HG02763 (cell line): ENCODE measurements around the gene PLXNA3.
A peak's percentile ranks its signal among the peaks of the same experiment; 100 is the strongest.
"Not testable (repeated sequence)": the region's sequence is repeated elsewhere in the genome, so short reads cannot be mapped to it uniquely, and the experiment has no call there.

ENCODE experiments used
- ATAC-seq: cut with Tn5 transposase; IDR thresholded peaks from one replicate; pipeline ENCODE4 v1.9.1; 2021; ENCODE audit warnings: mild to moderate bottlenecking, moderate library complexity; ENCODE audit not compliant: unreplicated experiment

Gene PLXNA3

DNA sequence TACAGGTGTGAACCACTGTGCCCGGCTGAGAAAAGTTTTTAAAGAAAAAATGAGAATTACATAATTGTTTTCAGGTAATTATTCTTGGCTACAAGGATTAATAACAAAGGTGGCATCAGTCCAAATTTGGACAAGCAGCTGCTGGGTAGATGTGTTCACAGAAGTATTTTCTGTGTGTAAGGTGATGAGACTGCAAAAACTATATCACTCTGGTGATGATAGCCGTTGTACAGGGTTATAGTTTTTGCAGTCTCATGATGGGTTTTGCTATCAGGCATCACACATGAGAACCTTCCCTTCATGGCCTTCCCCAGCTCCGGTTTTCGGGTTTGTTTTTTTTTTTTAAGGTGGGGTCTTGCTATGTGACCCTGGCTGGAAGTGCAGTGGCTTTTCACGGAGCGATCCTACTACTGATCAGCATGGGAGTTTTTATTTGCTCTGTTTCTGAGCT is 37.4 kb downstream of the PLXNA3 start:
- no peak for ATAC-seq

DNA sequence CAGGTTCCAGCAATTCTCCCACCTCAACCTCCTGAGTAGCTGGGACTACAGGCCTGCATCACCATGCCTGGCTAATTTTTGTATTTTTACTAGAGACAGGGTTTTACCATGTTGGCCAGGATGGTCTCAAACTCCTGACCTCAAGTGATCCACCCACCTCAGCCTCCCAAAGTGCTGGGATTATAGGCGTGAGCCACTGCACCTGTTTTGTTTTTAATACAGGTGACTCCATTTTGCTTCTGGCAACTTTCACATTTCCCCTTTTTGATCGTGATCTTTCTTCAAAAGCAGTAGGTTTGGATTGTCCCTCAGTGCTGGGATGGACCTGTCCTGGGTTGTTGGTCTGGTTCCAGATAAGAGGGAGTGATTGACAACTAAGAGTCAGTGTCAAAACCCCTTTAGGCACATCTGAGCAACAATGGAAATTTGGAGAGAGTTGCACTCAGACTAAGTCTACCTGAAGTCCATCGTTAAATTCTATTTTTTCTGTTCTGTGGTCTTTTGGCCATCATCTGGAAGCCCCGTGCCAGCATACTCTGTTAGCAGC is 38.6 kb downstream of the PLXNA3 start:
- not testable (repeated sequence) for ATAC-seq

DNA sequence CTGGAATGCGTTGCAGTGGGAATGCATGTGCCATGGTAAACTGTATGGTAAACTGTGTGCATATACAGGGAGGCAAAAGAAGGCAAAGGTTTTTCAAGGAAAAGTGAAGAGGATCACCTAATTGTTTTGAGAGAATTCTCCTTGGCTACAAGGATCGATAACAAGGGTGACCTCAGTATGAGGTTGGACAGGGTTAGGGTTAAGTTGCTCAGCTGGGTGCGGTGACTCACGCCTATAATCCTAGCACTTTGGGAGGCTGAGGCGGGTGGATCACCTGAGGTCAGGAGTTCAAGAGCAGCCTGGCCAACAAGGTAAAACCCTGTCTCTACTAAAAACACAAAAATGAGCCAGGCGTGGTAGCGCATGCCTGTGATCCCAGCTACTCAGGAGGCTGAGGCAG is 43.3 kb downstream of the PLXNA3 start:
- ATAC-seq, result not testable (repeated sequence)

DNA sequence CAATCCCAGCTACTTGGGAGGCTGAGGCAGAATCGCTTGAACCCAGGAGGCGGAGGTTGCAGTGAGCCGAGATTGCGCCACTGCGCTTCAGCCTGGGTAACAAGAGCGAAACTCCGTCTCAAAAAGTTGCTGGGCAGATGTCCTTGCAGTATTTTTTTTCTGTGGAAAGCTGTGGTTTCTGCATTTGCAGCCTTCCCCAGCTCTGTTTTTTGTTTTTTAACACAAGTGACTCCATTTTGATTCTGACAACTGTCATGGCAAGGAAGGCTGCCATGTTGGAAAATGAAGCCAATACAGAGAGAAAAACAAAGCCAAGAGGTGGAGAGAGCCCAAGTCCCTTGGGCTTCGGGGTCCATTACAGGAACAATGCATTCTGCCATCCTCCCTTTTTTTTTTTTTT is 44.0 kb downstream of the PLXNA3 start:
- no peak for ATAC-seq

DNA sequence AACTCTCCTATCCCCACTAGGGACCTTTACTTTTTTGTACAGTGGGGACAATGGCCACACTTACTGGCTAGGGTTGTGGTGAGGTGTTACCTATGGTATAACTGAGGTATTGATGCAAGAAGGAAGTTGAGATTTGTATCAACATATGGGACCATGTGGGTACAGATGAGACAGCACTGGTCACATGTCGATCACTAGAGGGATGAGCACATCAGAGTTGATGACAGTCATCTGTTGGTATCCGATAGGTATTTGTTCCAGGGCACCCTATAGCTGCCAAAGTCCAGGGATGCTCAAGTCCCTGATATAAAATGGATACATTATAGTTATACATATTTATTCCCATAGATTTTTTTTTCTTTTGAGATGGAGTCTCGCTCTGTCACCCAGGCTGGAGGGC is 44.9 kb downstream of the PLXNA3 start:
- no peak for ATAC-seq

DNA sequence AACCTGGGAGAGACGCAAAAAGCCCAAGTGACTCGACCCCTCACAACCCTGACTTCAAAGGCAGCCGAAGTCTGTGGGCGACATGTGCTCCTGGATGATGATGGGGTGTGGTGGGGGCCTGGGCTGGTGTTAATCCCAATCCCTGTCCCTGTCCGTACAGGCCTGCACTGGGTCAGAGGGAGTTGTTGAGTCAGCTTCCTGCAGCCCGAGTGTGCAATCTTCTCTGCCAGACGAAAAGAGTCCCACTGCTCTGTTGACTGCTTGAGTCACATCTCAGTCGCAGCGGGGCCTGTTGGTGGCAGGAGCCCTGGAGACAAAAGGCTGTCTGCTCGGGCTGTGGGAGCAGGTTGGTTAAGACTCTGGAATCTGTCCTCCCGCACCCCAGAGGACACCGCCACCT is 47.7 kb downstream of the PLXNA3 start:
- ATAC-seq, result no peak

DNA sequence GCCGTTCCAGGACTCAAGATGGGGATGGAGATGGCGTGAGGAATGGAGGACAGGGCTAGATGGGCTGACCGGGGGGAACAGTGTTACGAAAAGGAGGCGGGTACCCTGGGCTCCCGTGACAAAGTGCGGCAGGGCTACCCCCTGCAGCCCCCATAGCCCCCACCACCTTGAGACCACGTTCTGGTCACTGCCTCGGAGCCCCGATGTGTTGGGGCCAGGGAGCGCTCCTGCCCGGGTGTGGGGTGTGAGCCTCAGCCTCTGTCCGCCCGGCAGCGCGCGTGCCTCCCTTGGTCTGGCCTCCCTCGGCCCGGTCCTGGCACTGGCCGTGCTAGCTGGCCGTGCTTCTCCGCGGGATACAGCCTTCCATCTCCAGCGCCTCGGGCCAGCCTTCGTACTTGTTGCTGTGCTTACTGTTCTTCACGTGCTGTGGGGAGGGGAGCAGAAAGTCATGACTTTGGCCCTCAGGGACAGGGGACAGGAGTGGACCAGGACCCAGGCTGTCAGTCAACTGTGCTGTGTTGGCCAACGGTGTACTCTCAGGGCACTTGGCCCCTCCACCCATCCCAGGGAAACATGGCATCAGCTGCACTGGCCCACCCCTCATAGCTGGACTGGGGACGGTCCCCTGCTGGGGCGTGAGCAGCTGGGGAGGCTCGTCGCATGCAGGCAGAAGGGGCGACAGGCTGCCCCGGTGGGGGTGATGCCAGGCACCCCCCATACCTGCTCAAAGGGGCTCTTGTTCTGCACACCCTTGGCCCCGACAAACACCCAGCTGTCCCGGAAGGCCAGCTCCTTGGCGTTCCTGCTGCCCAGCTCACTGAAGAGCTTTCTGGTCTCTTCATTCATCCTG is 48.6 kb downstream of the PLXNA3 start:
- no peak for ATAC-seq

DNA sequence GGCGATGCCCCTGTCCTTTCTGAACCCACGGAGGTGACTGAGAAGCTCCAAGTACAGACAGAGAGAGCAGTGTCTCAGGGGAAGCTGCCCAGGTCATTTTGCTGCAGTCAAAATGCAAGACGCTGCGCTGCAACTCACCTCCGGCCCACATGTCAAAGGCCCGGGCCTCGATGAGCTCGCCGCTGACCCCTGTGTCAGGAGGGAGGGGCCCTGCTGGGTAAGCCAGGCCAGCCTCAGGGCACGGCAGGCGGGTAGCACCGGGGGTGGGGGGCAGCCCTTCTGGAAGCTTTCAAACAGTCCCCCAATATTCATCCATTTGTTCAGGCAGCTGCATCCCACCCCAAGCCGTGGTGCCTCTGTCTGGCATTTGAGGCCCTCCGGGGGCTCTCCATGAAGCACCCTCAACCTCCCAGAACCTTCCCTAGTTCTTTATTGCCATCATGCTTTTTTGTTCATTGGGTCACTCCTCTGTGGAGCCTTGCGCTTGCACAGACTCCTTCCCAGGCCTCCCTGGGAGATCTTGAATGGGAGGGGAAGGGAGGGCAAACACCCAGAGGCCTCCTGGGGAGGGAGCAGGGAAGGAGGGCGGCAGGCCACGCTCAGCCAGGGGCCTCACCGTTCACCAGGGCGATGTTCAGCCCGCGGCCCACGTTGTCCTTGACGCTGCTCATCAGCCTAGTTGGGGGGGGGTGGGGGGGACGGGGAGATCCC is 49.7 kb downstream of the PLXNA3 start:
- no peak for ATAC-seq

DNA sequence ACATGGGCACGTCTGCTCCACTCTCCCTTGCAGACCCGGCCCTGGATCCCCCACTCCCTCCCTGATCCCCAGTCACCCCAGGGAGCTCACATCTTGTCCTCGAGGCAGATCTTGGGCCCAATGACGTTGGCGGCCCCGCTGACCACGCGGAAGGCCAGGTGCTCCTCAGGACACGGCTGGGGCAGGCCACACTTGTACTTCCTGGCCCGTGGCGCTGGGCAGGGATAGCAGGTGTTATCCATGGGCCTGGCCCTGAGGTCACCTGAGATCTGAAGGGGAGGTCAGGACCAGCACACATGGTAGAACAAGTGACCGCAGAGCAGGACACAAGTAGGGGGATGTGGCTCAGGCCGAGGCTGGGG is 50.3 kb downstream of the PLXNA3 start:
- no peak for ATAC-seq

DNA sequence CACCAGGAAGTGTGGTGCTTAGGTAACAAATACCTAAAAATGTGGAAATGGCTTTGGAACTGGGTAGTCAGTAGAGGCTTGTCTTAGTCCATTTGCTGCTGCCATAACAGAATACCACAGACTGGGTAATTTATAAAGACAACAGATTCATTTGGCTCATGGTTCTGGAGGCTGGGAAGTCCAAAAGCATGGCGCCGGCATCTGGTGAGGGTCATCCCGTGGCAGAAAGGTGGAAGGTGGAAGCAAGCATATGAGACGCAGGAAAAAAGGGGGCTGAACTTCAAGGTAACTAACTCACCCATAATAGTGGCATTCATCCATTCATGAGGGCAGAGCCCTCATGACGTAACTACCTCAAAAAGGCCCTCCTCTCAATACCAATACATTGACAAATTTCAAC is 51.4 kb downstream of the PLXNA3 start:
- ATAC-seq, result no peak

DNA sequence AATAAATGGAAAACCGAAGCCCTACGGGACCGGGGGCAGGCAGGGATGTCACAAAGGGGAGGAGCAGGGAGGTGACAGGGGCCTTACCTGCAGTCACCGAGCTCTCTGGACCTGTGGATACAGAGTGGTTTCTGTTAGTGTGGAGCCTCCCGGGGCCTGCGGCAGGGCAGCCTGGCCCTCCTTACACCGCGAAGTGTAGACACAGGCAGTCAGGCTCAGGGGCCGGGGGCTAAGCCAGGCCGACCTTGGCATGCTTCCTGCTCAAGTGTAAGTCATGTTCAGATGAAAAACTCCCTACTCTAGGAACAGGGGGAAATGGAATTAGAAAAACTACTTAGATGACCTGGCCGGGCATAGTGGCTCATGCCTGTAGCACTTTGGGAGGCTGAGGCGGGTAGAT is 53.7 kb downstream of the PLXNA3 start:
- ATAC-seq, result no peak

DNA sequence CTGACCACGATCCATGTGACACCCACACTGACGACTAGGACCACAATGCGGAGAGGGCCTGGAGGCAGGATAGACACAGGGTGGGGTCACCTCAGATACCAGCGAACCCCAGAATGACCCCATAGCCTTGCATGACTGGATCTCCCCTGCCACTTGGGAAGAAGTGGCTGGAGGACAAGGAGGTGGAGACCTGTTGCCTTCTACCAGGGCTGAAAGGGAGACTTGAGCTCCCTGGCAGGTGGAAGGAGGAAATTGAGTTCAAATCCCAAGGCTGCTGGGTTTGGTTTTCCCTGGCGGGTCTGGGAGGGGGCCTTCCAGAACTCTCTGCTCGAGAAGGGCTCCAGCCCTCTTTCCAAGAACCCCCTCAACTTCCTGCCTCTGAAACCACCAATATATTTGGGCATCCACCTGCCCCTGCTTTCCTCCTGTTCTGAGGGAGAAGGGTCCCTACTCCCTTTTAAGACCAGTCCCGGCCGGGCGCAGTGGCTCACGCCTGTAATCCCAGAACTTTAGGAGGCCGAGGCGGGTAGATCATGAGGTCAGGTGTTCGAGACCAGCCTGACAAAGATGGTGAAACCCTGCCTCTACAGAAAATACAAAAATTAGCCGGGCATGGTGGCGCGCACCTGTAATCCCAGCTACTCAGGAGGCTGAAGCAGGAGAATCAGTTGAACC is 54.9 kb downstream of the PLXNA3 start:
- ATAC-seq, result no peak

DNA sequence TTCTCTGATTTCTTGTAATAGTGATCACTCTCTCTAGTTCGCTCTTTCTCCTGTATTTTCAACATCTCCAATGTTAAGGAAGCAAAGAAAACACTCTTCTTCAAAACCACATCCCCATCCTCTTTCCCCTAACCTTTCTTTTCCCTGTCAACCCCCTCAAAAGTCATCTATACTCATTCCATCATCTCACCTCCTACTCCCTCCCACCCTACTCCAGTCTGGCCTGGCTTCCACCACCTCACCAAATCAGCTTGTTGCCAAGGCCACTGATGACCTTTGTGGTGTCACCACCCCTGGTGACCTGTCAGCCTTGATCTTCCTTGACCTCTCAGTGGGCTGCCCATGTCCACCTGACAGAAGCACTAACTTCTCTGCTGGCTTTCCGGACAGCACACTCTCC is 55.6 kb downstream of the PLXNA3 start:
- no peak for ATAC-seq

DNA sequence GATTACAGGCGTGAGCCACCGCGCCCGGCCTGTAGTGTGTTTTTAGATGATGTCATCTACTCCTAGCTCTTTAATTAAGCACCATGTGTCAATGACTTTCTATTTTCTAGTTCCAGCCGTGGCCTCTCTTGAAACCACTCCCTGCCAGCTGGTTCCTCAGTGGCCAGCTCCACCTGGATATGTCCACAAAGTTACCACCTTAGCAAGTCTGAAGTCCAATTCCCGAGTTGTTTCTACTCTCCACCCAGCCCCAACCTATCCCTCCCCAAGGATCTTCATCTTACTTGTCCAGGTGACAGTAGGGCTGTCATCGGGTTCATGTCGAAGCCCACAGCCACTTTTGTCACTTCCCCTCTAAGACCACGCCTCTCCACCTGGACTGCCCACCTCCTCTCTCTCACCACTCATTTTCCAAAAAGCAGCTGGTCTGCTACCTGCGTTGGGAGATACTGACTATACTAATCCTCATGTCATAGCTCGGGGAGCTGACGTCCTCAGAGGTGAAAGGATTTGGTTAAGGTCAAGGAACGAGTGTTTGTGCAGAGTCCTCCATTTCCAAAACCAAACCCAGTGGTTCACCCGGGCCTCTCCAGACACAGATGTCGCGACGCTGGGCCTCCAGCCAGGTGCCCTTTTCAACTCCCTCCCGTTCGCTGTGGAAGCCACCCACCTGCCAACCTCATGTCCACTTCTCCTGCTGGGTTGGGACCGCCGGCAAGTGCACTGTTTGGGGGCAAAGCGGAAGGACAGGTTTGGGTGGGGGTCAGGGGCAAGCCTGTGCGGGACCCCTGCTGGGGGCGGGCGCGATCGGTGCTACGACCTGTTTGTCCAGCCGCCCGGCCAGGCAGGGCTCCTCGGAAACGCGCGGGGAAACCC is 57.2 kb downstream of the PLXNA3 start:
- no peak for ATAC-seq

DNA sequence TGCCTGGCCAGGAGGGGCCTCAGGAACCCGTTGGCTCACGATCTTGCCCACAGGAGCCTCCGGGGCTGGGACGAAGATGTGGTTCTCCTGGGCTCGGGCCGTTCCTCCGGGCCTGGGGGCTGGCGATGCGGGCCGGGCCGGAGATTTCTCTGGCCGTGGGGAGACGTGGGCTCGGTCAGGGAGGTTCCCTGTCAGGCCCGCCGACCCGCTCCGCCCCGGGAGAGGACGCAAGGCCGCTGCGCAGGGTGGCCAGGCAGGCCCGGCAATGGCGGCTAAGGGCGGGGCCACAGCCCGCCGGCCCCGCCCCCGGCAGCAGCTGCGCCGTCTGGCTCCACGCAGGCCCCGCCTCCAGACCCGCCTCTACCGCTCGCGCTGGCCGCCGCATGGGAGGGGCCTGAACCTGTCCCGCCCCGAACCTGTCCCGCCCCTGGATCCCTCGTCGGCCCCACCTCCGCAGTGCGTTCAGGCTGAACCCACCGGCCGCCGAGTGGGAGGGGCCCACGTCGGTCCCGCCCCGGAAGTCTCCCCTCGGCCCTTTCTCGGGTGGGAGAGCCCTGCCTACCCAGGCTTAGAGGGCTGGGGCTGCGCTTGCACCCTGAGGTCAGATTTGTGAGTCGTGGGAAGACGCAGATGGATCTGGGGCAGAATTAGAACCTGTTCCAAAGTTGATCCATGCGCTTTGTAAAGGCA is 58.0 kb downstream of the PLXNA3 start, which contains the start of gene FAM3A:
TSS of gene FAM3A (minus strand) at position 267 of the 690 bp plus-strand sequence. CDS start 460 bp downstream, outside the sequence.
- ATAC-seq, result peak; percentile 88

DNA sequence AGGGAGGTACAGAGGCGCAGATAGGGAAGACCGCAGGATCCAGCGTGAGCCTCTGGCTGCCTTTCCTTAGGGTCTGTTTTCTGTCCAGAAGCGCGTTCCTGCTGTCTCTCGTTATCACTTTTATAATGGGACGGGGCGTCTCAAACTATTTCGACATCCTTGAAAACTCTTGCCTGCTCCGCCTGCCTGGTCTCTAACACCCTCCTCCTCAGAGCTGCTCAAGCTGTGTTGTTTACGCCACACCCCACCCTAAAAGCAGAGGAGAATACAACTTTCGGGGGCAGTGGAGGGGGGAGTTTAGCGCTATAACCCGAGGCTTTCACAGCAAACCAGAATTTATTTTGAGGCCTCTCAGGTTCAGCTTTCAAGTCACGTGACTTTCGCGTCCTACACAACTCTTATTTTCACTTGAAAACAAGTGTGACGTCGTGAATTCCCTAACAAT is 58.6 kb downstream of the PLXNA3 start:
- peak; percentile 14 for ATAC-seq

DNA sequence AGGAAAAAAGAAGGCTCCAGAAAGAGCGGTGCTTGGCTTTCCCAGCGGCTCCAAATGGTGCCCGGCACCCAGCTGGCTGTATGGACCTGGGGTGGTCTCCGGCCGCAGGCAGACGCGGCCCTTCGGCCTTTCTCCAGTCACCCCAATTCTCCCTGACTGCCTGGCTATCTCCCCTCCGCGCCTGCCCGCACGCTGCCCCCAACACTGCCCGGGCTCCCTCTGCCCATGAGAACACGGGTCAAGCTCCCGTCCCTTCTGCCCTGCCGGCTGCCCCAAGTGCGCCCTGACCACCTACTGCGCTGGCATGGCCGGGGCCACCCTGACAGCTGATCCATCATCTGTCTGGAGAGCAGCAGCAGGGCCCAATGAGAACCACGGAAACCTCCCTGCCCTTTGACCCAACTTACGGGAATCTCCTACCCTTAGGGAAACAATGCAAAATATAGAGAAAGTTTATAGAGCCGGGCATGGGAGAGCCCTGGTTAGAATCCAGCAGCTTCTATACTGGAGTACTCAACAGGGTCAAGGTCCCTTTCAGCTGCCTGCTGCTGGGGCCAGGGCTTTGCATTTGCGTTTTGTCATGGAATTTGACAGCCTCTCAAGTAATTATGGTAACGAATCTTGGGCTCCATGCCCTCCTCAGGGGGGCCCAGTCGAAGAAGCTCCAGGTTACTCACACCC is 59.2 kb downstream of the PLXNA3 start:
- ATAC-seq, result no peak

DNA sequence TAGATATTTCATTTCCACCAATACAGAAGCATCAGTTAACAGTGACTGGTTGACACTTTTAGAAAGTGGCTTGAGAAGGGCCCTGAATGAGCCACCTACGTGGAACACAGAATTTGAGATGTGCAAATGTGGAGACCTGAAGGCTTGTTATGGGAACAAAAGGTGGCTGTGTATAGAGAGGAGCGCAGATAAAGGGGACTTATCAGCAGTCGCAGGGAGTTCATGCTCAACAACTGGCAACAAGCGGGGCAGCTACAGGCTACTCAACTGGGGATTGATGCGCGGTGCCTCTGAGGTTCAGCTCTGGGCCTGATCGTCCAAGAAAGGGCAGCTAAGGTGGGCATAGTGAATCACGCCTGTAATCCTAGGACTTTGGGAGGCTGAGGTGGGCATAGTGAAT is 61.3 kb downstream of the PLXNA3 start:
- ATAC-seq, result no peak
